H9 (cell line): Measurements from ENCODE around the gene FAT1. TPM values are rescaled to one million over a fixed set of nuclear protein-coding genes. Genes with fewer than 3 reads are reported as not detected.

Experiments
- DNase-seq: peaks from one replicate; pipeline ENCODE4 v3.0.0-alpha.2; 2017
- H2AFZ ChIP-seq: one replicate; pipeline ENCODE4 v1.6.1; 2013; ENCODE audit warnings: mild to moderate bottlenecking, low read length, control low read depth, moderate library complexity
- H2AK5ac ChIP-seq: 2 replicates; pipeline ENCODE4 v1.6.1; 2013; ENCODE audit warnings: low read length, control low read depth, mixed read lengths; ENCODE audit not compliant: insufficient read length
- H2BK120ac ChIP-seq: one replicate; pipeline ENCODE4 v1.6.1; 2013; ENCODE audit warnings: low read depth, mild to moderate bottlenecking, low read length, control low read depth, inconsistent platforms; ENCODE audit not compliant: poor library complexity, severe bottlenecking
- H2BK12ac ChIP-seq: 2 replicates; pipeline ENCODE4 v1.6.1; 2013; ENCODE audit warnings: low read length, control low read depth, mixed read lengths, low read depth; ENCODE audit not compliant: insufficient read length
- H2BK15ac ChIP-seq: 2 replicates; pipeline ENCODE4 v1.6.1; 2013; ENCODE audit warnings: low read depth, low read length, control low read depth
- H2BK20ac ChIP-seq: one replicate; pipeline ENCODE4 v1.6.1; 2013; ENCODE audit warnings: low read depth, mild to moderate bottlenecking, low read length, control low read depth, inconsistent platforms; ENCODE audit not compliant: poor library complexity, severe bottlenecking
- H2BK5ac ChIP-seq: 2 replicates; pipeline ENCODE4 v1.6.1; 2013; ENCODE audit warnings: low read length, control low read depth, mixed read lengths; ENCODE audit not compliant: insufficient read length
- H3K14ac ChIP-seq: 2 replicates; pipeline ENCODE4 v1.6.1; 2013; ENCODE audit warnings: low read length, control low read depth; ENCODE audit not compliant: insufficient read depth
- H3K18ac ChIP-seq: 2 replicates; pipeline ENCODE4 v1.6.1; 2013; ENCODE audit warnings: low read depth, mild to moderate bottlenecking, mixed read lengths, low read length, control low read depth; ENCODE audit not compliant: insufficient read length
- H3K23ac ChIP-seq: 2 replicates; pipeline ENCODE4 v1.6.1; 2013; ENCODE audit warnings: low read length, control low read depth, mixed read lengths, low read depth; ENCODE audit not compliant: insufficient read length
- H3K23me2 ChIP-seq: 2 replicates; pipeline ENCODE4 v1.6.1; 2013; ENCODE audit warnings: low read depth, mild to moderate bottlenecking, mixed read lengths, low read length, control low read depth; ENCODE audit not compliant: insufficient read length, poor library complexity, severe bottlenecking
- H3K27ac ChIP-seq: 2 replicates; pipeline ENCODE4 v1.5.1; 2013; ENCODE audit warnings: low read length, control low read depth, mixed read lengths, low read depth; ENCODE audit not compliant: insufficient read length
- H3K27me3 ChIP-seq: 2 replicates; pipeline ENCODE4 v1.6.1; 2013; ENCODE audit warnings: low read length, control low read depth, inconsistent platforms; ENCODE audit not compliant: insufficient read depth
- H3K4ac ChIP-seq: 2 replicates; pipeline ENCODE4 v1.6.1; 2013; ENCODE audit warnings: low read depth, mild to moderate bottlenecking, control low read depth, inconsistent platforms, low read length, moderate library complexity
- H3K4me1 ChIP-seq: 2 replicates; pipeline ENCODE4 v1.6.1; 2013; ENCODE audit warnings: low read length, control low read depth, inconsistent platforms; ENCODE audit not compliant: insufficient read depth
- H3K4me2 ChIP-seq: 2 replicates; pipeline ENCODE4 v1.6.1; 2013; ENCODE audit warnings: low read length, control low read depth, mixed read lengths; ENCODE audit not compliant: insufficient read length, insufficient read depth
- H3K56ac ChIP-seq: 2 replicates; pipeline ENCODE4 v1.6.1; 2013; ENCODE audit warnings: low read depth, mild to moderate bottlenecking, mixed read lengths, low read length, control low read depth; ENCODE audit not compliant: insufficient read length
- H3K79me1 ChIP-seq: 2 replicates; pipeline ENCODE4 v1.6.1; 2013; ENCODE audit warnings: low read depth, mild to moderate bottlenecking, moderate library complexity, low read length, control low read depth, inconsistent platforms; ENCODE audit not compliant: insufficient read depth, poor library complexity, severe bottlenecking
- H3K79me2 ChIP-seq: 2 replicates; pipeline ENCODE4 v1.6.1; 2013; ENCODE audit warnings: low read length, control low read depth, inconsistent platforms; ENCODE audit not compliant: insufficient read depth
- H3K9ac ChIP-seq: 2 replicates; pipeline ENCODE4 v1.6.1; 2013; ENCODE audit warnings: low read length, control low read depth, mixed read lengths; ENCODE audit not compliant: insufficient read length; ENCODE audit errors: extremely low read depth
- H3K9me3 ChIP-seq: one replicate; pipeline ENCODE4 v1.6.1; 2013; ENCODE audit warnings: low read depth, low read length, inconsistent platforms; ENCODE audit not compliant: control insufficient read depth
- H3T11ph ChIP-seq: one replicate; pipeline ENCODE4 v1.6.1; 2013; ENCODE audit warnings: mild to moderate bottlenecking, low read length, control low read depth, inconsistent platforms
- H4K20me1 ChIP-seq: one replicate; pipeline ENCODE4 v1.6.1; 2013; ENCODE audit not compliant: control insufficient read depth, insufficient read length, insufficient read depth
- H4K5ac ChIP-seq: 2 replicates; pipeline ENCODE4 v1.6.1; 2013; ENCODE audit warnings: low read depth, mild to moderate bottlenecking, mixed read lengths, low read length, control low read depth; ENCODE audit not compliant: insufficient read length
- H4K8ac ChIP-seq: replicated peaks from 2 replicates; pipeline ENCODE4 v1.6.1; 2013; ENCODE audit warnings: low read length, control low read depth, mixed read lengths, low read depth; ENCODE audit not compliant: insufficient read length
- H4K91ac ChIP-seq: 2 replicates; pipeline ENCODE4 v1.6.1; 2013; ENCODE audit warnings: low read depth, mild to moderate bottlenecking, moderate library complexity, mixed read lengths, low read length, control low read depth; ENCODE audit not compliant: insufficient read length
- H3K27ac Mint-ChIP-seq, 3 experiments: 2 replicates in 2 of 3; 3 replicates in 1 of 3; pipeline ENCODE4 v1.8.0; 2020 to 2021; ENCODE audit warnings: mixed read lengths in 3 of 3, mild to moderate bottlenecking in 1 of 3, moderate library complexity in 1 of 3
- H3K27me3 Mint-ChIP-seq: 2 replicates; pipeline ENCODE4 v1.8.0; 2021; ENCODE audit warnings: low read depth, mild to moderate bottlenecking, moderate library complexity, mixed read lengths
- H3K36me3 Mint-ChIP-seq, 3 experiments: 2 replicates in 2 of 3; 3 replicates in 1 of 3; pipeline ENCODE4 v1.8.0; 2020 to 2021; ENCODE audit warnings: low read depth in 3 of 3, mixed read lengths in 3 of 3; ENCODE audit not compliant: insufficient read depth in 1 of 3
- H3K4me1 Mint-ChIP-seq, 2 experiments: 2 replicates each; pipeline ENCODE4 v1.8.0; 2020; ENCODE audit warnings: mixed read lengths in 2 of 2
- H3K4me3 Mint-ChIP-seq, 2 experiments: 2 replicates in 1 of 2; 3 replicates in 1 of 2; pipeline ENCODE4 v1.8.0; 2020 to 2021; ENCODE audit warnings: mild to moderate bottlenecking in 2 of 2, mixed read lengths in 2 of 2, moderate library complexity in 1 of 2
- H3K9me3 Mint-ChIP-seq, 2 experiments: 2 replicates in 1 of 2; 3 replicates in 1 of 2; pipeline ENCODE4 v1.8.0; 2020; ENCODE audit warnings: mild to moderate bottlenecking in 2 of 2, mixed read lengths in 2 of 2, moderate library complexity in 1 of 2
- WGBS: extraction: QIAGEN DNeasy Blood & Tissue Kit; methylation state at CpG from one replicate; pipeline ENCODE4 v1.1.7; 2013; ENCODE audit warnings: missing lambda C conversion rate, low lambda C conversion rate, mixed read lengths; ENCODE audit not compliant: insufficient read length; ENCODE audit errors: extremely low coverage; 5-methylcytosine and 5-hydroxymethylcytosine counted together
- total RNA-seq: library from RNA; stranded (reverse); gene quantifications from 2 replicates; pipeline ENCODE4 v1.2.1, GENCODE V29; 2021
- TF ChIP-seq, protein P1 (sequence below): fragments of 200-600 bp; sonication (generic); conservative IDR thresholded peaks from 3 replicates; pipeline ENCODE4 v1.8.0; 2021; ENCODE audit warnings: antibody characterized with exemption, mild to moderate bottlenecking

FAT1 gene
- total RNA-seq, 1 experiment from 2014 or later = 173 TPM

DNA sequence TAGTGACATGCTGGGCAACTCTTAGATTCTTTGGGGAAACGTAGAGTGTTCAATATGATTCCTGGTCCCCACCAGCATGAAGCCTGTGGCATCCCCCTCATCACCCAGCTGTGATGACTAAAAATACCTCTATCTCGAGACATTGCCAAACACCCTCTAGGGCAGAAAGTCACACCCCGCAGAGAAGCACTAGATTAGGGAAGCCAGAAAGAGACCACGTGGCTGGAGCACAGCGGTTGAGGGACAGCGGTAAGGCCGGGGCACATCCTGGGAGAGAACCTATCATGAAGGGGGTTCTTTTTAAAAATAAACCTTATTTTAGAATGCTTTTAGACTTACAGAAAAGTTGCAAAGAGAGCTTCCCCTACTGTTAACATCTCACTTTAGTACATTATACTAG lies 11.0 kb downstream of the FAT1 start:
- peaks cover 49 to 54% of the 10 kb centered on the region in 2 experiments for H3K4me1 Mint-ChIP-seq
- no peaks in the 10 kb centered on the region for H3K27me3 ChIP-seq
- H3K79me2 ChIP-seq = peaks cover 21% of the 10 kb centered on the region; the same call in 1 of the 2 replicates
- no peaks in the 10 kb centered on the region for H3K23me2 ChIP-seq
- no peaks in the 10 kb centered on the region for H3K27me3 Mint-ChIP-seq
- no peak overlapping the region for H3K4me2 ChIP-seq
- H2BK120ac ChIP-seq = no peak overlapping the region
- no peak overlapping the region for H3K4me3 Mint-ChIP-seq
- no CpG with 5 or more reads among the region's 7 CpGs for WGBS
- 0 out of 5 replicates have a peak, but pooled peaks cover 0 to under 1% of the 10 kb centered on the region in 2 experiments for H3K9me3 Mint-ChIP-seq
- no peaks in the 10 kb centered on the region for H3K9me3 ChIP-seq
- peaks cover 24 to 38% (median 36%) of the 10 kb centered on the region in 3 experiments for H3K36me3 Mint-ChIP-seq
- H2BK5ac ChIP-seq = no peak overlapping the region
- H3K27ac ChIP-seq = no peak overlapping the region
- H3K18ac ChIP-seq = no peak overlapping the region
- peaks cover 6% of the 10 kb centered on the region for H3K79me1 ChIP-seq
- H2AFZ ChIP-seq = no peak overlapping the region
- H3K4me1 ChIP-seq = no peaks in the 10 kb centered on the region
- H3K56ac ChIP-seq = no peak overlapping the region
- no peak overlapping the region for H2BK12ac ChIP-seq
- no peak overlapping the region for H3K14ac ChIP-seq
- H3K27ac Mint-ChIP-seq = peak overlapping the region in 1 of 3 experiments; percentile 57; a peak in 2 of 7 replicates
- H3K23ac ChIP-seq = no peak overlapping the region
- H2AK5ac ChIP-seq = no peak overlapping the region
- H3T11ph ChIP-seq = no peak overlapping the region
- H4K91ac ChIP-seq = no peak overlapping the region
- no peak for DNase-seq
- no peak overlapping the region for H3K4ac ChIP-seq
- H2BK15ac ChIP-seq = no peak overlapping the region
- no peaks in the 10 kb centered on the region for H4K20me1 ChIP-seq
- TF ChIP-seq, protein P1, sequence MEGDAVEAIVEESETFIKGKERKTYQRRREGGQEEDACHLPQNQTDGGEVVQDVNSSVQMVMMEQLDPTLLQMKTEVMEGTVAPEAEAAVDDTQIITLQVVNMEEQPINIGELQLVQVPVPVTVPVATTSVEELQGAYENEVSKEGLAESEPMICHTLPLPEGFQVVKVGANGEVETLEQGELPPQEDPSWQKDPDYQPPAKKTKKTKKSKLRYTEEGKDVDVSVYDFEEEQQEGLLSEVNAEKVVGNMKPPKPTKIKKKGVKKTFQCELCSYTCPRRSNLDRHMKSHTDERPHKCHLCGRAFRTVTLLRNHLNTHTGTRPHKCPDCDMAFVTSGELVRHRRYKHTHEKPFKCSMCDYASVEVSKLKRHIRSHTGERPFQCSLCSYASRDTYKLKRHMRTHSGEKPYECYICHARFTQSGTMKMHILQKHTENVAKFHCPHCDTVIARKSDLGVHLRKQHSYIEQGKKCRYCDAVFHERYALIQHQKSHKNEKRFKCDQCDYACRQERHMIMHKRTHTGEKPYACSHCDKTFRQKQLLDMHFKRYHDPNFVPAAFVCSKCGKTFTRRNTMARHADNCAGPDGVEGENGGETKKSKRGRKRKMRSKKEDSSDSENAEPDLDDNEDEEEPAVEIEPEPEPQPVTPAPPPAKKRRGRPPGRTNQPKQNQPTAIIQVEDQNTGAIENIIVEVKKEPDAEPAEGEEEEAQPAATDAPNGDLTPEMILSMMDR = no peak
- H4K8ac ChIP-seq = no peak overlapping the region
- no peak overlapping the region for H4K5ac ChIP-seq
- H3K9ac ChIP-seq = no peak overlapping the region
- no peak overlapping the region for H2BK20ac ChIP-seq
